GM12801 (cell line): ENCODE results near the gene GSTM5.

Experiments used
- TF ChIP-seq, protein P1 (sequence below): IDR thresholded peaks from one replicate; pipeline ENCODE4 v1.5.1; 2011; ENCODE audit warnings: control low read depth; ENCODE audit not compliant: insufficient read length; ENCODE audit errors: extremely low read depth

Gene GSTM5

DNA sequence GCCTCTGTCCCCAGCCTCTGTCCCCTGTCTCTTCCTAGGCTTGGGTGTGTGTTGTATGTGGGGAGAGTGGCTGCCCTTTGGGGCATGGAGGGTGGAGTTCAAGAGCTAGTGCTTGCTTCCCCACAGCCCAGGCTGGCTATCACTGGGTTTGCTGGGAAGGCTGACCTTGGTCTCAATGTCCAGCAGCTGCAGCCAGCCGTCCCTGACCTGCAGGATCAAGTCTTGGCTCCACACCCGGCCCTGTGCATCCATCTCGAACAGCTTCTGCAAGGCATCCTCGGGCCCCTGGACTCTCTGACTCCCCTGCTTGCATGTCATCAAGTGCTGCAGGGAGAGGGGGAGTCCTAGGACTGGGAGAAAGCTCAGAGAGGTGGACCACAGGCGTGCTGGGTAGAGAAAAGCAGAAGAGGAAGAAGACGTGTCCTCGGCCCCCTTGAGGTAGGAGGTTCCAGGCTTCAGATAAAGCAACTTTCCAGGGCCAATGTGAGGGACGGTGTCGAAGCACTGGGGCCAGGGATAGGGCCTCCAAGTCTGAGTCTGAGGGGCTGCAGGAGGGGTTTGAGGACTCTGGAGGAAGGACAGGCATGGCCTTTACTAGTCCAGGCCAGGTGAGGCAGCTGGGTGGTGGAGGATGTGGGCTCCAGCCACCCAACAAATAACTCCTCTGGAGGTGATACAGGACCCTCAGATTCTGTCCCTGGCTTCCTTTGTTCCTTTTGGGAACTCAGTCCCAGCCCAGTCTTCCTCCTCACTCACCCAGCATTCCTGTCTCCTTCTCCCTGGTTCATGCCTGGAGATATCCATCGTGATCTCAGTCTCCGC is 47.7 kb downstream of the GSTM5 start:
- TF ChIP-seq, protein P1, sequence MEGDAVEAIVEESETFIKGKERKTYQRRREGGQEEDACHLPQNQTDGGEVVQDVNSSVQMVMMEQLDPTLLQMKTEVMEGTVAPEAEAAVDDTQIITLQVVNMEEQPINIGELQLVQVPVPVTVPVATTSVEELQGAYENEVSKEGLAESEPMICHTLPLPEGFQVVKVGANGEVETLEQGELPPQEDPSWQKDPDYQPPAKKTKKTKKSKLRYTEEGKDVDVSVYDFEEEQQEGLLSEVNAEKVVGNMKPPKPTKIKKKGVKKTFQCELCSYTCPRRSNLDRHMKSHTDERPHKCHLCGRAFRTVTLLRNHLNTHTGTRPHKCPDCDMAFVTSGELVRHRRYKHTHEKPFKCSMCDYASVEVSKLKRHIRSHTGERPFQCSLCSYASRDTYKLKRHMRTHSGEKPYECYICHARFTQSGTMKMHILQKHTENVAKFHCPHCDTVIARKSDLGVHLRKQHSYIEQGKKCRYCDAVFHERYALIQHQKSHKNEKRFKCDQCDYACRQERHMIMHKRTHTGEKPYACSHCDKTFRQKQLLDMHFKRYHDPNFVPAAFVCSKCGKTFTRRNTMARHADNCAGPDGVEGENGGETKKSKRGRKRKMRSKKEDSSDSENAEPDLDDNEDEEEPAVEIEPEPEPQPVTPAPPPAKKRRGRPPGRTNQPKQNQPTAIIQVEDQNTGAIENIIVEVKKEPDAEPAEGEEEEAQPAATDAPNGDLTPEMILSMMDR: no peak

DNA sequence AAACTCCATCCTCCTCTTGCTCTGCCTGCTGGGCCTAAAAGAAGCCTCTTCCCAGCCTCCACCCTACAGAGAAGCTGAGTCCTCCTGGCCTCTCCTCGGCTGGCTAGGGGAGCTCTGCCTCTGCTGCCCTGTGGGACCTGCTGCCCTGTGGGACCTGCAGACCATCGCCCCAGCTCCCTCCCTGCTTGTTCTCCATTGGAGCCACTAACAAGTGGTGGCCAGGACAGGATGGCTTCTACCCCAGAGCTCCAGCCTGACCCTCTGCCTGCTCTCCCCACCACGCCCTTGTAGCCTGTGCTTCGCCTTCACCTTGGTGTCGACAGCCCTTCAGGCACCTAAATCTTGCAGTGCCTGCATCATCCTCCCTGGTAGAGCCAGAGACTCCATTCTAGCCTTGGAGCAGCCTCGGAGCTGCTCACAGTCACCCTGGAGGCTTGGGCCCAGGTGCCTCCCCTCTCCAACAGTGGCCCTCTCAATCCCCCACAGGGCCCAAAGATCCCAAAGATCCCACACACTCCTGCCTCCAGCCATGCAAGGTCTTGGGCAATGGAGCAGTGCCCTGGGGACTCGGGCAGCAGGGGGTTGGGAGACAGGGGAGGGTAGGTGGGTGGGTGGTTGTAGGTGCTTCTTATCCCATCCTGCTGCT is 48.7 kb downstream of the GSTM5 start:
- TF ChIP-seq, protein P1: no peak

DNA sequence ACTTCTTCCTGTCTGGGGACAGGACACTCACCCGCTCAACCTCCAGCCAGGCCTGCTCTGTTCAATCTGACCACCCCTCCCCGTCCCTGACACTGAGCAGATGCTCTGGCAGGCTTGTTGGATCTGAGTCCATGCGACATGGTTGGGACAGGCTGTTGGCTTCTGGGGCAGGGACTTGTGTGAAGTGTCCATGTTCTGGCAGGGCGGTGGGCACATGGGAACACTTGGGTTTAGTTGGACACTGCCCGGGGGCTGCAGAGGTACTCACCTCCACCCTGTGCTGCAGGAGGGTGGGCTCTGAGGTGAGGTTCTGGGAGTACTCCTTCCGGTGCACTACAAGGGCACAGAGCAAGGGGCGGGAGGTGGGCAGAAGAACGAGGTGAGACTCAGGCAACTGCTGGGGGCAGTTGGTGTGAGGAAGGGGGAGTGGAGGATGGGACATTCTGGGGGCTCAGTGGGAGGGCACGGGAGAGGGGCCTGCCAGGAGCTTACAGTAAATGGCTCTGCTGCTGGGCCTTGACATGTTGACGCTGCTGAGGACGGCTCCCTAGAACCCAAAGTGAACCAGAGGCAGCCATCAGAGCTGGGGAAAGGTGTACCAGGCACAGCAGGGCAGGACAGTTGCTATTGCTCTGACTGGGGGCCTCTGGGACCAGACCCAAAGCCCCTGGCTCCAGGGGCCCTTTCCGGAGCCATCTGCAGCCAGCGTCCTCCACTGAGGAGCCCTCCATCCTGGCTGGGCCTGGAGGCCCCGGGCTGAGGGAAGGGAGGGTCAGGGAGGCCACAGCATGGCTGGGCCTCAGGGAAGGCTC is 49.4 kb downstream of the GSTM5 start:
- TF ChIP-seq, protein P1: no peak

DNA sequence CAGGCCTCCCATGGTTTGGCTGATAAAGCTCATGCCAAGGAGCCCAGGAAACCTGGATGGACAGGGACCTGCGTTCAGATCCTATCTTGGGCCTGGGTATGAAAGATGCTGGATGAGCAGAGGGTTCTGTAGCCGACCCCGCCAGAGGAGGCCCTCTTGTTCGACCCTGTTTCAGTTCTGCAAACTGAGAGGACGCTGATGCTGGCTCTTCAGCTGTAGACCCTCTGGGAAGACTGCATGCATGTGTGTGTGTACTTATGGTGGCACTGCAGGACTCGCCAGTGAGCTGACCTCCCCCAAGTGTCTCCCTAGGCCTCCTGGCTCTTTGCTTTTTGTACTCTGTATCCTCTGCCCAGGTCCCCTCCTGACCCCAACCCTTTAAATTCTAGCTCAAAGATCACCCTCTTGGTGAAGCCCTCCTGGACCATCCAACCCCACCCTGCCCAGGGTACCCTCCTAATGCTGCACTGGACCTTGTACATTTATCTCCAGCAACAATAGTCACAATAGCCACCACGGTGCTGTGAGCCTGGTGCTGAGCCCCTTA is 50.1 kb downstream of the GSTM5 start:
- TF ChIP-seq, protein P1: no peak

GRCh38 chr1:109762821-109763645 is 51.0 kb downstream of the GSTM5 start:
- TF ChIP-seq, protein P1: no peak

GRCh38 chr1:109763646-109764415 is 51.8 kb downstream of the GSTM5 start, which contains the start of gene EPS8L3:
Gene EPS8L3, minus strand, starts transcription at chr1:109763923. Its CDS starts 2,174 bp downstream, at chr1:109761749.
- TF ChIP-seq, protein P1: no peak
